Mucosa of rectum (tissue), 2 donors: ENCODE data around the gene DOCK10.

Source experiments
- H3K27ac ChIP-seq, 2 donors: one replicate each; pipeline ENCODE4 v1.7.0; 2013; ENCODE audit warnings: inconsistent platforms in 2 of 2, low read depth in 2 of 2, low read length in 2 of 2
- H3K27me3 ChIP-seq, 2 donors: one replicate each; pipeline ENCODE4 v1.7.0; 2013; ENCODE audit warnings: low read length in 2 of 2; ENCODE audit not compliant: control insufficient read depth in 2 of 2, insufficient read depth in 2 of 2
- H3K36me3 ChIP-seq, 2 donors: one replicate each; pipeline ENCODE4 v1.7.0; 2013; ENCODE audit warnings: low read length in 2 of 2; ENCODE audit not compliant: control insufficient read depth in 2 of 2, insufficient read depth in 2 of 2
- H3K4me1 ChIP-seq, 2 donors: one replicate each; pipeline ENCODE4 v1.7.0; 2013; ENCODE audit warnings: low read length in 2 of 2, mild to moderate bottlenecking in 1 of 2; ENCODE audit not compliant: control insufficient read depth in 2 of 2, insufficient read depth in 2 of 2
- H3K4me3 ChIP-seq, 2 donors: one replicate each; pipeline ENCODE4 v1.7.0; 2013; ENCODE audit warnings: low read length in 2 of 2
- H3K9ac ChIP-seq, 2 donors: one replicate each; pipeline ENCODE4 v1.7.0; 2013; ENCODE audit warnings: low read length in 2 of 2, low read depth in 1 of 2, mild to moderate bottlenecking in 1 of 2
- H3K9me3 ChIP-seq, 2 donors: one replicate each; pipeline ENCODE4 v1.7.0; 2013; ENCODE audit warnings: low read length in 2 of 2; ENCODE audit not compliant: control insufficient read depth in 2 of 2
- donor health status: healthy.
- donor health status: Normal muscosa, but diverticular disease.

DOCK10 gene

DNA sequence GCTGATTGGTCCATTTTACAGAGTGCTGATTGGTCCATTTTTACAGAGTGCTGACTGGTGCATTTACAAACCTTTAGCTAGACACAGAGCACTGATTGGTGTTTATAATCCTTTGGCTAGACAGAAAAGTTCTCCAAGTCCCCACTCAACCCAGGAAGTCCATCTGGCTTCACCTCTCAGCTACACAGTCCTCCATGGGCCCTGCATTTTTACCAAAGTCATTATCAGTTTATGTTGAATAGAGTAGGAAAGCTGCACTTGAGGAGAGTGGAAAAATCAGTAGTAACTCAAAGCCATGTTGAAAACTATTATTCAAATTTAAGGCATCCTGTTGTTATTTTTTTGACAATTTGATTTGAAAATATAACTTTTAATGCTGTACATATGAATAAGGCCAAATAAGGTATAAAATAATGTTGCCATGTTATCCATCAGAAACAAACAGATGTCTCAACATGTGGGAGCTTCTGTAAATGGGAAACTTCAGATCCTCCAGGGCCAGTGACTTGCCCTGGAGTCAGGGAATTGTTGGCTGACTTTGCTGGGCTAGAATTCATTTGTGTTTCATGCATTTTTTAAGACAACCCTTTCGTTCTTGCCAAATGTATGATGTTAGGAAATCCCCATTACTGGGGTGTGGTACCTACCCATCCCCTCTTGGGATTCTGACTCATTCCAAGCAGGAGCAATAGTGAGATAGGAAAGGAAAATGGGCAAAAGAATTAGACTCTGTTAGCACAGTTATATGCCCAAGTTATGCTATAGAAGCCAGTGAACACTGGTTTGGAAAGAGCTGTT is 288.3 kb downstream of the DOCK10 start:
- Histone ChIP-seq H3K4me1 (no peaks in the 10 kb centered on the region), H3K27me3 (no peaks in the 10 kb centered on the region), H3K36me3 (peaks cover 0 to 4% of the 10 kb centered on the region in 2 donors), H3K9me3 (peaks cover 0 to 11% of the 10 kb centered on the region in 2 donors), H3K9ac (no peak overlapping the region), H3K27ac (no peak overlapping the region), H3K4me3 (no peak overlapping the region)

DNA sequence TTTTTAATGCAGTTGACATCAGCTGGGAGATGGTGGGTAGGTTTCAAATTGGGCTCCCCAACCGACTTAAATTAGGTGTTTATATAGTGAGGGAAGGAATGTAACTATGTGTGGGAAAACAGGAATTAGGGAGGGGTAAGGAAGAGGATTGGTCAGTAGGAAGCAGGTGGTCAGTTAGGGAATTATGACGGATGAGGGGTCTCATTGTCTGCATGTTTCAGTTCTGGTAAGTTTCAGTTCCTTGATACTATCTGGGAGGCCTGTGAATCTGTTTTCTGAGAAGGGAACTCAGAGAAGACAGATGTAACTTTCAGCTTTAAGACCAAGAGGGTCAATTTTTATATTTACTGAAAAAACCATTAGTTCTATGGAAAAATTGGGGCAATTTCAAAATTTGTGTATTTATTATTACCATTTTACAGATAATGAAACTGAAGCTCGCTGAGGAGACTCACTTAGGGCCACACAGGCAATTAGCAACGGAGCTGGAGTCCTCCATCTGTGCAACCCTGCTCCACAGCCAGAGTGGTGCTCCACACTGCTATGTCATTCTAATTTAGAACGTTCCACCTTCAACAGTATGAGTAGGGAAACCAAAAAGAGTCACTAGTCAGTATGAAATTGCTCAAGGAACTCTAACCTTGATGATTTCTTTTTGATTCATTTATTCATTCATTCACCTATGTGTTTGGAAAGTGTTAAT is 290.1 kb downstream of the DOCK10 start:
- no peak overlapping the region for H3K27ac ChIP-seq
- H3K4me1 ChIP-seq, result no peaks in the 10 kb centered on the region
- H3K4me3 ChIP-seq, result no peak overlapping the region
- H3K9me3 ChIP-seq, result peaks cover 0 to 1% of the 10 kb centered on the region in 2 donors
- no peaks in the 10 kb centered on the region for H3K27me3 ChIP-seq
- H3K36me3 ChIP-seq, result no peaks in the 10 kb centered on the region
- no peak overlapping the region for H3K9ac ChIP-seq

DNA sequence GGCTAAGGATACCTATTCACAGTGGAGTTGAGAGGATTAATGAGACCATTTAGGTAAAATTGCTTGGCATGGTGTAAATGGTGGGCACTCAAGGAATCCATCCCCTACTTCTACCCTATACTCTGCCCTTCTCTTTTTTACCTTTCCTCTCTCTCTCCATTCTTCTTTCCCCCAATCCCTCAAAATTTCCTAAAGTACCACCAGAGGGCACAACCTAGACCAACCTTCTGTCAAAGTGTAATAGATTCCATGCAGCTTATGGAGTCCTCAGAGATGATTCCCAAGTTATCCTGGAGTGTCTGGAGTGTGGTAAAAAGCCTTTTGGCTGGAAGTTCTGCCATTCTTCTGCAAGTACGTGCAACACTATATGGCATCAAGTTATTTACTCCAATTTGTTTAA is 293.1 kb downstream of the DOCK10 start:
- Histone ChIP-seq H3K27ac (no peak overlapping the region), H3K4me3 (no peak overlapping the region), H3K4me1 (no peaks in the 10 kb centered on the region), H3K36me3 (no peaks in the 10 kb centered on the region), H3K27me3 (no peaks in the 10 kb centered on the region), H3K9me3 (no peaks in the 10 kb centered on the region), H3K9ac (no peak overlapping the region)

DNA sequence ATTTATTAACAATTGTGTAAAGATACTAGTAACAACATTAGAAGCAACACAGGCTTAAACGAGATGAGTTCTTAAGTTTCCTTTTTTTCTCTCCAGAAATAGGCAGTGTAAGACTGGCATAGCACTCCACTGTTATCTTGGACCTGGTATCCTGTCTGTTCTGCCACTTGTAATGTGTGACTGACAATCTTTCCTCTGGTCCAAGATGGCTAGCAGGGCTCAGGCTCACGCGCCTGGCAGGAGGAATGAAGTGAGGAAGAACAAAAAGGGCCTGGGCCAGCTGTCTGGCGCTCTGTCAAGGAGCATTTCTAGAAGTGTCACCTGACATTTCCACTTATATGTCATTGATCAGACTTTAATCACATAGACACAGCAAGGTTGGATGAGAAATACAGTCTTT is 294.5 kb downstream of the DOCK10 start:
- H3K4me1 ChIP-seq, result no peaks in the 10 kb centered on the region
- H3K27ac ChIP-seq, result no peak overlapping the region
- H3K9ac ChIP-seq, result no peak overlapping the region
- H3K27me3 ChIP-seq, result no peaks in the 10 kb centered on the region
- no peaks in the 10 kb centered on the region for H3K36me3 ChIP-seq
- no peak overlapping the region for H3K4me3 ChIP-seq
- no peaks in the 10 kb centered on the region for H3K9me3 ChIP-seq

DNA sequence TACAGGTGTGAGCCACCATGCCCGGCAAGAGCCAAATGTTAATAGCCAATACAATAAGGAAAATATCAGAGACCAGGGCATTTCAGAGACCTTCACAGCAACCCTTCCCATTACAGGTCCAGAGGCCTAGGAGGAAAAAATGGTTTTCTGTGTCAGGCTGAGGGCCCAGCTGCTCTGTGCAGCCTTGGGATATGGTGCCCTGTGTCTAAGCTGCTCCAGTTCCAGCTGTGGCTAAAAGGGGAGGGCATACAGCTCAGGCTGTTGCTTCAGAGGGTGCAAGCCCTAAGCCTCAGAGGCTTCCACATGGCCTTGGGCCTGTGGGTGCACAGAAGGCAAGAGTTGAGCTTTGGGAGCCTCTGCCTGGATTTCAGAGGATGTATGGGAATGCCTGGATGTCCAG is 306.0 kb downstream of the DOCK10 start:
- Histone ChIP-seq H3K27me3 (no peaks in the 10 kb centered on the region), H3K9me3 (peaks cover 0 to 9% of the 10 kb centered on the region in 2 donors), H3K27ac (no peak overlapping the region), H3K4me3 (no peak overlapping the region), H3K36me3 (no peaks in the 10 kb centered on the region), H3K9ac (no peak overlapping the region), H3K4me1 (no peaks in the 10 kb centered on the region)

DNA sequence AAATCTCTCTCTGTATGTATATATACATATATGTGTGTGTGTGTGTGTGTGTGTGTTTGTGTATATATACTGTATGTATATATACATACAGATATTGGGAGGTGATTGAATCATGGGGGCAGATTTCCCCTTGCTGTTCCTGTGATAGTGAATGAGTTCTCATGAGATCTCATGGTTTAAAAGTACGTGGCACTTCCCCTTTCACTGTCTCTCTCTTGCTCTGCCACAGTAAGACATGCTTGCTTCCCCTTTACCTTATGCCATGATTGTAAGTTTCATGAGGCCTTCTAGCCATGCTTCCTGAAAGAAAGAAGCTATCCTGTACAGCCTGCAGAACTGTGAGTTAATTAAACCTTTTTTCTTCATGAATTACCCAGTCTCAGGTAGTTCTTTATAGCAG is 307.3 kb downstream of the DOCK10 start:
- Histone ChIP-seq H3K27me3 (no peaks in the 10 kb centered on the region), H3K9me3 (peaks cover 0 to 9% of the 10 kb centered on the region in 2 donors), H3K36me3 (no peaks in the 10 kb centered on the region), H3K4me1 (no peaks in the 10 kb centered on the region), H3K27ac (no peak overlapping the region), H3K4me3 (no peak overlapping the region), H3K9ac (no peak overlapping the region)

DNA sequence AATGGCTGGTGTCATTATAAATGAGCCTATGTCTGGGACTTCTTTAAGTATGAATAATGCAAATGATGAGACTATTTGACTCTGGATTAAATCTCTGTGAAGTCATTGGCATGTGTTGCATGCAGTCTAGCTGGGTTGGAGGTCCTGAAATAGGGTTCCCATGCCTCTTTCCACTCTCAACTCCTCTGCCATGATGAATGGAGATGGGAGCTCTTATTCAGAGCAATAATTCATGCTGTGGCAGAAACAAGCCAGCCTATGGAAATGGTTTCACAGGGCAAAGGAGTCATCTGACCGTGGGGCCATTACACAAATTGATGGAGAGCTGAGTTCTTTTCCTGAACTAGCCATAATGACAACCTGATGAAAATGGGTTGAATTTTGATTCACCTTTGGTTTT is 310.6 kb downstream of the DOCK10 start:
- Histone ChIP-seq H3K9me3 (peaks cover 3 to 13% of the 10 kb centered on the region in 2 donors), H3K36me3 (no peaks in the 10 kb centered on the region), H3K9ac (no peak overlapping the region), H3K27ac (no peak overlapping the region), H3K4me1 (no peaks in the 10 kb centered on the region), H3K27me3 (no peaks in the 10 kb centered on the region), H3K4me3 (no peak overlapping the region)

DNA sequence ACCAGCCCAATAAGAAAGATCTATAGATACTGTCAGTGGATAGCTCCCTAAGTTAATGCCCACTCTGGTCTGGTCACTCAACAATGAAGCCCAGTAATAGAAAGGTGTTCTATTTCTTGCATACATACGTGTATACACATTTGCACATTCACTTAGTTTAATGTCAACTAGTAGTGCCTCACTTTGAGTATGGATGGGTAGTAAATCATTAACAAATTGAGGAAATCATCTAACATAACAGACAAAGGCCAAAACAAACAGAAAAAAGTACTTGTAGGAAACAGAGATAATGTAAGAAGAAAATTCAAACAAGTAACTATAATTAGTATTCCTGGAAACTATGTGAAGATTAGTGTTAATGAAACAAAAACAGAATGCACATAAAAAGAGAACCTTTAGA is 312.8 kb downstream of the DOCK10 start:
- Histone ChIP-seq H3K4me1 (no peaks in the 10 kb centered on the region), H3K4me3 (no peak overlapping the region), H3K27me3 (no peaks in the 10 kb centered on the region), H3K9me3 (peaks cover 3 to 5% of the 10 kb centered on the region in 2 donors), H3K36me3 (no peaks in the 10 kb centered on the region), H3K9ac (no peak overlapping the region), H3K27ac (no peak overlapping the region)

DNA sequence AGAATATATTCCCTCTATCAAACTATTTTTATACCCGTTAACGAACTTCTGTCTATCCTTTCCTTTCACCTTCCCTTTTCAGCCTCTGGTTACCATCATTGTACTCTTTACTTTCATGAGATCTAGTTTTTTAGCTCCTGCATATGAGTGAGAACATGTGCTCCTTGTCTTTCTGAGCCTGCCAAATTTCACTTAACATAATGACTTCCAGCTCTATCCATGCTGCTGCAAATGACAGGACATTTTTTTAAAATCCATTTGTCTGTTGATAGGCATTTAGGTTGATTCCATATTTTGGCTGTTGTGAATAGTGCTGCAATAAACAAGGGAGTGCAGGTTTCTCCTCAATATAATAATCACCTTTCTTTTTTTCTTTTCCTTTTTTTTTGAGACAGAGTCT is 317.9 kb downstream of the DOCK10 start:
- Histone ChIP-seq H3K4me1 (no peaks in the 10 kb centered on the region), H3K27me3 (no peaks in the 10 kb centered on the region), H3K9ac (no peak overlapping the region), H3K36me3 (no peaks in the 10 kb centered on the region), H3K9me3 (peaks cover 3 to 5% of the 10 kb centered on the region in 2 donors), H3K27ac (no peak overlapping the region), H3K4me3 (no peak overlapping the region)

DNA sequence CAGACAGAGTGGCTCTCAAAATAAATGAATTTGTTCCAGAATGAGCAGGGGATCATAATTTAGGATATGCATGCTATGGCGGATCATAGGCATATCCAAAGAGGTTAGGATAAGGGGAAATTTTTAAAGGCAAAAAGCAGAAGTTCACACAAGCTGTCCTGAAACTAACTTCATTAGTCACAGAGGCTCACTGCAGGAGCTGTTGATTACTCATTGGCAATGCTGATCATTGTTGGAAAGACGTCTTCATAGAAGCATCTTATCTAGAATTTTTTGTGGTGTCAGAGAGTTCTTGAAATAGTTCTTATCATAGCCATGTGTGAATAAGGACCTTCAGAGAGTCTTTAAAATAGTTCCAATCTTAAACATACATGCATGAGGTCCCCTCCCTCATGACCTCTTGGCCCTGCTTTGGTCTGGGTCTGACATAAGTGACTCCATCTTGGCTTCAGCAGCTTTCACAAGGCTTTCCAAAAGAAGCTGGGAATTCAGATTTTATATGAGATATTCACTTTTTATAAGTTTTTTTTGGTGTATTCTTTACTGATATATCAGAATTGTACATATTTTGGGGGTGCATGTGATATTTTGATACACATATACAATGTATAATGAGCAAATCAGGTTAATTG is 318.6 kb downstream of the DOCK10 start:
- Histone ChIP-seq H3K9ac (no peak overlapping the region), H3K27ac (no peak overlapping the region), H3K36me3 (no peaks in the 10 kb centered on the region), H3K9me3 (peaks cover 3 to 5% of the 10 kb centered on the region in 2 donors), H3K4me3 (no peak overlapping the region), H3K4me1 (no peaks in the 10 kb centered on the region), H3K27me3 (no peaks in the 10 kb centered on the region)
